ENCODE data around the gene MYL11.

- TF ChIP-seq SIN3A (IDR thresholded peaks at IDR 0.05; ENCODE audit: borderline replicate concordance, insufficient read depth, low read length) (no peak), TAF1 (IDR thresholded peaks at IDR 0.05; ENCODE audit: borderline replicate concordance, insufficient read depth, low read length) (no peak), POLR2AphosphoS5 (IDR thresholded peaks at IDR 0.05; ENCODE audit: low read depth, low read length) (no peak), REST (IDR thresholded peaks at IDR 0.05; ENCODE audit: insufficient read depth in 1 of 2, low read depth in 2 of 2, low read length in 2 of 2) (no peak), FOXP2 (optimal IDR thresholded peaks at IDR 0.05; ENCODE audit: borderline replicate concordance, extremely low read depth, extremely low read length, insufficient read depth) (no peak)
Measured at GRCh38 chr16:30380803-30381208, 6.2 kb downstream of the MYL11 start.

All from PFSK-1 (cell line).